OCI-LY3 (cell line): ENCODE measurements around the gene ASB15.

Experiments
- CTCF ChIP-seq: fragments of 200-600, 300-600 bp; sonication (generic); IDR thresholded peaks from 2 replicates; pipeline ENCODE4 v1.5.1; 2014; ENCODE audit warnings: antibody characterized with exemption, low read length, low read depth
- EZH2phosphoT487 ChIP-seq: fragments of 200-600 bp; shearing (Covaris generic); IDR thresholded peaks from 2 replicates; pipeline ENCODE4 v1.6.1; 2018; ENCODE audit warnings: antibody characterized with exemption, mixed run types, low read depth

- TF ChIP-seq CTCF (no peak), EZH2phosphoT487 (no peak)
Measured at GRCh38 chr7:123599766-123600165, 1.9 kb upstream of the ASB15 start.
